ENCODE results near the gene KLHL1. TPM values are rescaled to one million over a fixed set of nuclear protein-coding genes. Genes with fewer than 3 reads are reported as not detected.

KLHL1 gene
- total RNA-seq, 2 experiments from 2014 or later: not detected

GRCh38 chr13:69912630-69913029, 195.6 kb downstream of the KLHL1 start:
- no peak overlapping the region for H3K27ac Mint-ChIP-seq
- H3K36me3 Mint-ChIP-seq: no peaks in the 10 kb centered on the region
- ChIA-PET POLR2A (no interaction called here), CTCF (interaction anchor here (0.7 kb wide), 1 partner anchor 1347 kb away, joined by 3 read pairs; no protein-coding TSS in a partner anchor)
- DNase-seq: no peak
- H3K4me3 Mint-ChIP-seq: no peak overlapping the region
- intact Hi-C loops (cut with micrococcal nuclease): no loop called here
- no peaks in the 10 kb centered on the region for H3K27me3 Mint-ChIP-seq
- peaks cover 9% of the 10 kb centered on the region for H3K9me3 Mint-ChIP-seq
- H3K4me1 Mint-ChIP-seq (ENCODE audit: low read depth): no peaks in the 10 kb centered on the region

GRCh38 chr13:69910800-69911199, 197.5 kb downstream of the KLHL1 start:
- peaks cover 6% of the 10 kb centered on the region for H3K9me3 Mint-ChIP-seq
- no peak overlapping the region for H3K4me3 Mint-ChIP-seq
- H3K27me3 Mint-ChIP-seq: no peaks in the 10 kb centered on the region
- H3K4me1 Mint-ChIP-seq (ENCODE audit: low read depth): no peaks in the 10 kb centered on the region
- H3K27ac Mint-ChIP-seq: no peak overlapping the region
- no peaks in the 10 kb centered on the region for H3K36me3 Mint-ChIP-seq
- CTCF ChIA-PET: no interaction called here
- intact Hi-C loops (cut with micrococcal nuclease): no loop called here
- no peak for DNase-seq
- POLR2A ChIA-PET: no interaction called here

- peaks cover 7% of the 10 kb centered on the region for H3K9me3 Mint-ChIP-seq
Measured at GRCh38 chr13:69904784-69905183, 203.5 kb downstream of the KLHL1 start.

DNA sequence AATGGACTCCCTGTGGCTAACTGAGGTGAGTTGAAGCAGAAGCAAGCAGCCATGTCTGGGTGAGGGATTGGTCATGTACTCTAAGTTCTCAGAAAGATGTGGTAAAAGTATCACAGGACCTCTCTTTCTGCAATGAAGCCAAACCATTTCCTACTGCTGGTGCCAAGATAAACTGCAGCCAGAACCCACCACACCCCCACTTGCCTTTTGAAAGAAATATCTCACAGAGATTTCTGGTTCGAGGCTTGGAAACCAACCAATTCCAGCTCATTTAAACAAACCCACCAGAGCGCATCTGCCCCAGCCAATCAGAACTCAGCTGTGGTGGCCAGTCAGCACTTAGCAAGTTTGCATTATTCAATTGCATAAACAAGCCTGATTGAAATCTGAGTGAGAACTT, 205.2 kb downstream of the KLHL1 start:
- intact Hi-C loops (cut with micrococcal nuclease): no loop called here
- no peaks in the 10 kb centered on the region for H3K4me1 Mint-ChIP-seq (ENCODE audit: low read depth)
- H3K27me3 Mint-ChIP-seq: no peaks in the 10 kb centered on the region
- no peak overlapping the region for H3K27ac Mint-ChIP-seq
- no peak overlapping the region for H3K4me3 Mint-ChIP-seq
- CTCF ChIA-PET: no interaction called here
- POLR2A ChIA-PET: no interaction called here
- H3K36me3 Mint-ChIP-seq: no peaks in the 10 kb centered on the region
- H3K9me3 Mint-ChIP-seq: peaks cover 11% of the 10 kb centered on the region
- no peak for DNase-seq

More at GRCh38 chr13:69904784-69905183, 203.5 kb downstream of the KLHL1 start:
- Mint-ChIP-seq H3K4me3 (no peak overlapping the region), H3K4me1 (ENCODE audit: low read depth) (no peaks in the 10 kb centered on the region), H3K27me3 (no peaks in the 10 kb centered on the region), H3K36me3 (no peaks in the 10 kb centered on the region), H3K27ac (no peak overlapping the region)
- intact Hi-C loops (cut with micrococcal nuclease): no loop called here
- POLR2A ChIA-PET: no interaction called here
- no peak for DNase-seq
- CTCF ChIA-PET: no interaction called here

- CTCF ChIA-PET: no interaction called here
- no peak for DNase-seq
- Mint-ChIP-seq H3K36me3 (no peaks in the 10 kb centered on the region), H3K27ac (no peak overlapping the region), H3K9me3 (no peaks in the 10 kb centered on the region), H3K27me3 (no peaks in the 10 kb centered on the region), H3K4me1 (ENCODE audit: low read depth) (no peaks in the 10 kb centered on the region), H3K4me3 (no peak overlapping the region)
- POLR2A ChIA-PET: no interaction called here
- intact Hi-C loops (cut with micrococcal nuclease): no loop called here
Measured at GRCh38 chr13:69882451-69882850, 225.8 kb downstream of the KLHL1 start.

DNA sequence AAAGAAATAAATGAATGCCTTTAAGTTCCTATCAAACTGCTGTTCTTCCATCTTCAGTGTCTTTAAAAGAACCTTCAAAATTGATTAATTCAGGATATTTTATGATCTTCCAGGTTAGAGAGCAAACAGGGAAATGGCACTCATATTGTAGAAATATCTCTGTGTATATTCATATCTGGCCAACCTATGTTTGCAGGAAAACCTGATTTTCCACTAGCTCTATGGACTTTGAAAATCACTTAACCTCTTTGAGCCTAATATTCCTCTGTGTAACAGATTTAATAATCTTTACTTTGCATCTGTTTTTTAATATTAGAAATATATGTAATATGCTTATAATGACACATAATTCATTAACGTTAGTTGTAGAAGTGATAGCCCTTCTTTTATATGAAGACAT, 228.3 kb downstream of the KLHL1 start:
- intact Hi-C loops (cut with micrococcal nuclease): no loop called here
- no peak for DNase-seq
- POLR2A ChIA-PET: no interaction called here
- CTCF ChIA-PET: no interaction called here
- no peak overlapping the region for H3K27ac Mint-ChIP-seq
- no peak overlapping the region for H3K4me3 Mint-ChIP-seq
- H3K36me3 Mint-ChIP-seq: no peaks in the 10 kb centered on the region
- H3K27me3 Mint-ChIP-seq: no peaks in the 10 kb centered on the region
- H3K9me3 Mint-ChIP-seq: no peaks in the 10 kb centered on the region
- H3K4me1 Mint-ChIP-seq (ENCODE audit: low read depth): no peaks in the 10 kb centered on the region

- Mint-ChIP-seq H3K27ac (no peak overlapping the region), H3K4me1 (ENCODE audit: low read depth) (no peaks in the 10 kb centered on the region), H3K27me3 (no peaks in the 10 kb centered on the region), H3K9me3 (peaks cover 2% of the 10 kb centered on the region), H3K36me3 (no peaks in the 10 kb centered on the region), H3K4me3 (no peak overlapping the region)
- POLR2A ChIA-PET: no interaction called here
- intact Hi-C loops (cut with micrococcal nuclease): no loop called here
- DNase-seq: no peak
- CTCF ChIA-PET: no interaction called here
Measured at GRCh38 chr13:69872321-69873047, 235.8 kb downstream of the KLHL1 start.

DNA sequence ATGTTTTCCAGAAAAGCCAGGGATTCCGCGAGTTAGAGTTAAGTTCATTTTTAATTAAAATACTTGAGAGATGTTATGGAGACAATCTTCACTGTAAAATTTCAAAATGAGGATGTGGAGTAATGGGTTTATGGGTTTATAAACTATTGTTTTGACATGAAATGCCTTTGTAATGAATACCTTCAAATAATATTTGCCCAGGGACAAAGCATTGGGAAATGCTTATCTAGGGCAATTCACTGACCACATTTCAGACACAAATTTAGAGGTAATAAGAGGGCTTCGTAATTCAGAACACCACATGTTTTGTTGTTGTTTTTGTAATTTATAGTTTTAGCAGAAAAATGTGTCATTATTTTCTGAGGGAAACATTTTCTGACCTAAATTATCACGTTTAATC, 241.7 kb downstream of the KLHL1 start:
- H3K4me1 Mint-ChIP-seq (ENCODE audit: low read depth): no peaks in the 10 kb centered on the region
- H3K36me3 Mint-ChIP-seq: no peaks in the 10 kb centered on the region
- DNase-seq: no peak
- no peaks in the 10 kb centered on the region for H3K27me3 Mint-ChIP-seq
- no peak overlapping the region for H3K4me3 Mint-ChIP-seq
- no peak overlapping the region for H3K27ac Mint-ChIP-seq
- POLR2A ChIA-PET: no interaction called here
- intact Hi-C loops (cut with micrococcal nuclease): no loop called here
- CTCF ChIA-PET: no interaction called here
- H3K9me3 Mint-ChIP-seq: peaks cover 2% of the 10 kb centered on the region

DNA sequence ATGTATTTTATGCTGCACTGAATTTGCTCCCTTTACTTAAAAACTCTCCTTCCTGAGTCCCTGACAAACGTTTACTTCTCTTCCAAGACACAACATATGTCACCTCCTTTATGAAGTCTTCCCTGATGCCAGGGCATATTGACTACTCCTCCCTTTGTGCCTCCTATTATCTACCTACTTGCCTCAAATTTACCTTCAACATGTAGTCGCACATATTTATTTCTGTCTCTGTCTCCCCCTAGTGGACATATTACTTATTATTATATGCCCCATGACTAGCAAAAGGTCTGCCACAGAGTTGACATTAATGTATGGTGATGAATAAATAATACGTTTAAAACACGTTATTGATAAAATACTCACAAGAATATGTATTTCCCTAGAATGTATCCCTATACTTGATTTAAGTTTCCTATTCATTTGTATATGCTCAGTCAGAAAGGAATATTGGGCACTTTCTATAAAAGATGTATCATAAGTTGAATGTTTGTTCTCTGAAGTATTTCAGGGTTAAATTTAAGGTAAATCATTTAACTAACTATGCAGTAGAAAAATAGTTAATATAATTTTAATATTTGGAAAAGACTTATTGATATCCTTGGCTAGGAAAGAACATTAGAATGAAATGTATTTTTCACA, 250.9 kb downstream of the KLHL1 start:
- H3K36me3 Mint-ChIP-seq: no peaks in the 10 kb centered on the region
- peaks cover 2% of the 10 kb centered on the region for H3K9me3 Mint-ChIP-seq
- intact Hi-C loops (cut with micrococcal nuclease): loop anchor here (1.0 kb wide), 1 partner anchor 320 kb away; no protein-coding TSS in a partner anchor
- ChIA-PET POLR2A (no interaction called here), CTCF (no interaction called here)
- H3K27me3 Mint-ChIP-seq: no peaks in the 10 kb centered on the region
- DNase-seq: no peak
- no peaks in the 10 kb centered on the region for H3K4me1 Mint-ChIP-seq (ENCODE audit: low read depth)
- H3K4me3 Mint-ChIP-seq: no peak overlapping the region
- no peak overlapping the region for H3K27ac Mint-ChIP-seq

GRCh38 chr13:69856331-69856730, 251.9 kb downstream of the KLHL1 start:
- intact Hi-C loops (cut with micrococcal nuclease): no loop called here
- Mint-ChIP-seq H3K4me1 (ENCODE audit: low read depth) (no peaks in the 10 kb centered on the region), H3K4me3 (no peak overlapping the region), H3K9me3 (peaks cover 2% of the 10 kb centered on the region), H3K27ac (no peak overlapping the region), H3K36me3 (no peaks in the 10 kb centered on the region), H3K27me3 (no peaks in the 10 kb centered on the region)
- CTCF ChIA-PET: no interaction called here
- DNase-seq: no peak
- POLR2A ChIA-PET: no interaction called here

DNA sequence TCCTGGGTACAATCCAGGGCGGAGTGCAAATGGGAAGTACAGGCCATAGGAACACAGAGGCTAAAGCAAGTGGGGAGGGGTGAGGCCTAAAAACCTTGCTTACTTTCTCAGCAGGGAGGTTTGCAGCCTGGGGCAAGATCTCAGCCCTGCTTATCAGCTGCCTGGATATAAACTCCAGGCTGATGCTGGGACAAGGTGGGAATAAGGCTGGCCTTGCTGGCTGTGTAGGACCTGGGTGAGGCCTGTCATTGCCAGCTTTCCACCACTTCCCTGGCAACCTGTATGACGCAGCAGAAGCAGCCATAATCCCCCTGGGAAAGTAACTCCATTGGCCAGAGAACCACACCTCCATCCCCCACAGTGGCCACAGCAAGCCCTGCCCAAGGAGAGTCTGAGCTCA, 279.7 kb downstream of the KLHL1 start:
- no peak overlapping the region for H3K4me3 Mint-ChIP-seq
- POLR2A ChIA-PET: no interaction called here

DNA sequence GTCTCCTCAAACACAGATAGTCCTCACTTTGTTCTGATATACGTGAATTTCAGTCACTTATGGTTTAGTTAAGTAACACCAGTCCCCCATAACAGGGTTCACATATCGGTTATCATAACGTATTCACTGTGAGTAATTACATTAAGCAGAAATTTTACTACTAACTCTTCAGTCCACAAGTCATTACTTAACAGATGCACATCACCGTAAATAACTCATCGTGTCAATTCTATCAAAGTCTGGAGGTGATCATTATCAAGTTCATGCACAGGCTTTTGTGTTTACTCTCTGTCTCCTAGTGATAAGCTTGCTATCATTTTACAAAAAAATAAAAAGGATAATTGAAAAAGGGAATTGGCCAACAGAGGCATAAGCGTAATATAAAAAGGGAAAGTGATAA, 288.1 kb downstream of the KLHL1 start:
- ChIA-PET CTCF (interaction anchor here (0.7 kb wide), 2 partner anchors 44 to 88 kb away, joined by 3 read pairs; no protein-coding TSS in a partner anchor), POLR2A (no interaction called here)
- H3K27ac Mint-ChIP-seq: no peak overlapping the region
- H3K9me3 Mint-ChIP-seq: peaks cover 2% of the 10 kb centered on the region
- DNase-seq: no peak
- intact Hi-C loops (cut with micrococcal nuclease): no loop called here
- no peak overlapping the region for H3K4me3 Mint-ChIP-seq
- H3K36me3 Mint-ChIP-seq: no peaks in the 10 kb centered on the region
- no peaks in the 10 kb centered on the region for H3K27me3 Mint-ChIP-seq
- H3K4me1 Mint-ChIP-seq (ENCODE audit: low read depth): no peaks in the 10 kb centered on the region

More for the DNA sequence above, 279.7 kb downstream of the KLHL1 start:
- CTCF ChIA-PET: no interaction called here
- H3K4me1 Mint-ChIP-seq (ENCODE audit: low read depth): no peaks in the 10 kb centered on the region
- peaks cover 10% of the 10 kb centered on the region for H3K9me3 Mint-ChIP-seq
- no peak for DNase-seq
- no peaks in the 10 kb centered on the region for H3K36me3 Mint-ChIP-seq
- H3K27ac Mint-ChIP-seq: no peak overlapping the region
- H3K27me3 Mint-ChIP-seq: no peaks in the 10 kb centered on the region
- intact Hi-C loops (cut with micrococcal nuclease): no loop called here

- POLR2A ChIA-PET: no interaction called here
- Mint-ChIP-seq H3K9me3 (peaks cover 12% of the 10 kb centered on the region), H3K4me3 (no peak overlapping the region), H3K36me3 (no peaks in the 10 kb centered on the region), H3K4me1 (ENCODE audit: low read depth) (no peaks in the 10 kb centered on the region), H3K27ac (no peak overlapping the region), H3K27me3 (no peaks in the 10 kb centered on the region)
- DNase-seq: no peak
- CTCF ChIA-PET: no interaction called here
- intact Hi-C loops (cut with micrococcal nuclease): no loop called here
Measured at GRCh38 chr13:69817333-69817869, 290.9 kb downstream of the KLHL1 start.

Data from activated CD4-positive, alpha-beta memory T cell treated with anti-CD3 and anti-CD28 coated beads for 36 hours (primary cell).